DND-41 (cell line): ENCODE measurements around the gene SCN10A.

Experiments
- ATAC-seq: fragments of 200-7000 bp; cut with Tn5 transposase; 3 replicates; pipeline ENCODE4 v1.9.1; 2021; ENCODE audit warnings: low read depth; ENCODE audit not compliant: insufficient read depth
- DNase-seq: peaks from one replicate; pipeline ENCODE4 v3.0.0-alpha.2; 2020
- H2AFZ ChIP-seq: 2 replicates; pipeline ENCODE4 v1.6.0; 2012; ENCODE audit warnings: low read depth, low read length
- H3K27ac ChIP-seq: 2 replicates; pipeline ENCODE4 v1.5.1; 2012; ENCODE audit warnings: low read length, inconsistent platforms
- H3K27me3 ChIP-seq: fragments of 200-600 bp; sonication (generic); 2 replicates; pipeline ENCODE4 v1.6.0; 2012; ENCODE audit warnings: low read length, mild to moderate bottlenecking, inconsistent platforms; ENCODE audit not compliant: insufficient read depth, poor library complexity
- H3K36me3 ChIP-seq: 2 replicates; pipeline ENCODE4 v1.5.1; 2012; ENCODE audit warnings: low read length, inconsistent platforms; ENCODE audit not compliant: insufficient read depth
- H3K4me1 ChIP-seq: 2 replicates; pipeline ENCODE4 v1.5.1; 2012; ENCODE audit warnings: mild to moderate bottlenecking, low read length; ENCODE audit not compliant: insufficient read depth
- H3K4me2 ChIP-seq: 2 replicates; pipeline ENCODE4 v1.6.0; 2012; ENCODE audit warnings: mild to moderate bottlenecking, moderate library complexity, low read length, inconsistent platforms; ENCODE audit not compliant: insufficient read depth
- H3K4me3 ChIP-seq, 2 experiments: fragments of 200-600 bp in 1 of 2; shearing (Covaris generic) in 1 of 2; 2 replicates each; pipeline ENCODE4 v1.5.1; 2012 to 2016; ENCODE audit warnings: inconsistent platforms in 2 of 2, low read length in 2 of 2, mild to moderate bottlenecking in 2 of 2, low read depth in 1 of 2, moderate library complexity in 1 of 2
- H3K79me2 ChIP-seq: 2 replicates; pipeline ENCODE4 v1.6.0; 2012; ENCODE audit warnings: low read length, inconsistent platforms; ENCODE audit not compliant: insufficient read depth
- H3K9ac ChIP-seq: 2 replicates; pipeline ENCODE4 v1.6.0; 2012; ENCODE audit warnings: low read depth, mild to moderate bottlenecking, inconsistent platforms, low read length, moderate library complexity
- H3K9me3 ChIP-seq: 2 replicates; pipeline ENCODE4 v1.5.1; 2012; ENCODE audit warnings: low read length, moderate library complexity, mild to moderate bottlenecking, inconsistent platforms; ENCODE audit not compliant: insufficient read depth, severe bottlenecking
- H4K20me1 ChIP-seq: 2 replicates; pipeline ENCODE4 v1.6.0; 2012; ENCODE audit warnings: low read length; ENCODE audit not compliant: insufficient read depth
- CTCF ChIP-seq: IDR thresholded peaks from 2 replicates; pipeline ENCODE4 v1.5.1; 2012; ENCODE audit warnings: borderline replicate concordance, low read length, moderate library complexity, mild to moderate bottlenecking; ENCODE audit not compliant: poor library complexity, severe bottlenecking; ENCODE audit errors: extremely low read depth
- EZH2 ChIP-seq: IDR thresholded peaks from 3 replicates; pipeline ENCODE4 v1.6.1; 2012; ENCODE audit warnings: borderline replicate concordance, low read depth, mild to moderate bottlenecking, moderate library complexity, low read length, inconsistent platforms; ENCODE audit not compliant: severe bottlenecking

Gene SCN10A

DNA sequence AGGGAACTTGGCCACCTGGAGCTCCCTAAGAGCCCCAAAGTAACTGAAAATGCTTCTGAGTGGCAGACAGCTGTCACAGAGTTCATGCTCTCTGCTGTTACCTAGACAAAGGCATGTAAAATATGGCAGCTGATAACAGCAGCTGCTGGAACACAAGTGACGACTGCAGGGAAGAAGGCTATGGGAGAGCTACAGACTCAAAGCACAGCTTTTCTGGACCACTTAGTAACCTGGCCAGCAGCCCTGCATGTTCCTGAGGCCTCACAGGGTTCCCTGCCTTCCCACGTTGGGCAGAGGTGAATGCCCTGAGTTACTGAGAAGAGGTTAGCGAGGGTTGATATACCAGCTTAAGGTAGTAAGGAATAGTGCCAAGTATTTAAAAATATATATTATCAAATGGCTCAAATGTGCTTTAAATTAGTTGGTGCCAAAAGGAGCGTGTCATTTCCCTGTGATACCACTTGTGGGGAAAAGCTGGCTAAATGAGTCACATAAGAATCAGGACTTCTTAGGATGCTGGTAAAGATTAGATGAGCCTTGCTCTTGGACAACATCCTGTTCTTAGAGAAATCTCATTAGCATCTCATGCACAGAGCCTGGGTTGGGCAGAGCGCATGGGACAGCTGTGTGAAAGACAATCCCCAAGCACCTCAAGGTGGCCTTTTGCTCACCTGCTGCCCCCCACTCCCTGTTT is 90.1 kb downstream of the SCN10A start:
- Histone ChIP-seq H3K4me2 (no peak overlapping the region), H3K36me3 (no peaks in the 10 kb centered on the region), H3K79me2 (no peaks in the 10 kb centered on the region), H3K4me3 (no peak overlapping the region), H2AFZ (no peak overlapping the region), H4K20me1 (no peaks in the 10 kb centered on the region), H3K9me3 (no peaks in the 10 kb centered on the region), H3K27ac (no peak overlapping the region), H3K4me1 (no peaks in the 10 kb centered on the region), H3K27me3 (no peaks in the 10 kb centered on the region), H3K9ac (no peak overlapping the region)
- ATAC-seq (no peak), DNase-seq (no peak)
- TF ChIP-seq CTCF (no peak), EZH2 (no peak)

DNA sequence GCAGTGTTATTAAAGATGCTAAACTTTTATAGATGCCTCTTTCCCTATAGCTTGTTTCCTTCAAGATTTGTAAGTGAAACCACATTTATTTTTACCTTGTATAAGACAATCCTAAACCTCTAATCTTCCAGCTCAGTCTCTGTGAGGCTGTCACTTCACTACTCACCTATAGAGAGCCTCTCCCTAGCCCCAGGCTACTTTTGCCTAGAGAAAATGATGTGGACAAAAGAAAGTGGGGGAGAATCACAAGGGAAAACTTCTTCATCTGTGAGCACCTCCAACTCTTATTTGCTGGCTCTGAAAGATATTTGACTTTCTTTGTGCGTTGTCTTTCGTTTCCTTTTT is 91.7 kb downstream of the SCN10A start:
- H3K4me2 ChIP-seq, result no peak overlapping the region
- H2AFZ ChIP-seq, result no peak overlapping the region
- no peaks in the 10 kb centered on the region for H3K36me3 ChIP-seq
- no peak overlapping the region for H3K9ac ChIP-seq
- H4K20me1 ChIP-seq, result no peaks in the 10 kb centered on the region
- no peak for TF ChIP-seq CTCF
- no peak for TF ChIP-seq EZH2
- H3K79me2 ChIP-seq, result no peaks in the 10 kb centered on the region
- no peak for ATAC-seq
- DNase-seq, result no peak
- H3K27me3 ChIP-seq, result no peaks in the 10 kb centered on the region
- H3K4me1 ChIP-seq, result no peaks in the 10 kb centered on the region
- H3K4me3 ChIP-seq, result no peak overlapping the region
- no peak overlapping the region for H3K27ac ChIP-seq
- H3K9me3 ChIP-seq, result no peaks in the 10 kb centered on the region

DNA sequence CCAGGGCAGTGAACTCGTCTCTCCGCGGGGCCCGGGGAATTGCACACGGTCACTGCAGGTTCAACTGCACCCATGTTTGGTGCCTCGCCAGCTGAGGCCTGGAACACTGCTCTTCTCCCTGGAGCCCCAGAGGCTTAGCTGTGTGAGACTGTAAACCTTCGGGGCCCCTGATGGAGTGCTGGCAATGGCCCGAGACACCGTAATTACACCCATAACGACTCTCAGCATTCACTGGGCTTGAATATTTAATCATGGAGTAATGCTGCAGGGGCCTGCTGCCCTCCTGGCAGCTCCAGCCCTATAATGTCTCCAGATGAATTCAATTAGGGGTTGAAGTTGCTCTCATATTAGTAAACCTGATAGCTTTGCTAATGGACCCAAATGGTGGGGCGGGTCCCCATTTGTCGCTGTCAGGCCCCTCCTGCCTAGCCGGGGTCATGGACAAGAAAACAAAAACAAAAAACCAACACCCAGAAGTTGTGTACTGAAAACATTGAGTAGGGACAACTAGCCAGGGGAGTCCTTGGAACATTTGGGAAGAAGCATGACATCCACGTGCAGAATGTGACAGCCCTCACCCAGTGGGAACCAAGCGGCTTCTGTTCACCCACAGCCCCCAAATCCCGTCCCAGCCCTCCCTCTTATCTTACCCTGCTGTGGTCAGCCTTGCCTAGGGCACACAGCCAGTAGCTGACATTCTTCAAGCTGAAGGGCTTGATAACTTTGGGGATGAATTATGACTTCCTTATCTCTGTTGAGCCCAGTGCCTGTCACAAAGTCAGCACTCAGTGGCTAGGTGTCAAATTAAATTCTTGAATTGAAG is 92.2 kb downstream of the SCN10A start:
- H3K27me3 ChIP-seq, result no peaks in the 10 kb centered on the region
- DNase-seq (no peak), ATAC-seq (no peak)
- no peak overlapping the region for H3K4me3 ChIP-seq
- no peak overlapping the region for H2AFZ ChIP-seq
- no peak for TF ChIP-seq CTCF
- TF ChIP-seq EZH2, result no peak
- H3K9ac ChIP-seq, result no peak overlapping the region
- H4K20me1 ChIP-seq, result no peaks in the 10 kb centered on the region
- H3K4me2 ChIP-seq, result no peak overlapping the region
- H3K4me1 ChIP-seq, result no peaks in the 10 kb centered on the region
- H3K9me3 ChIP-seq, result no peaks in the 10 kb centered on the region
- H3K27ac ChIP-seq, result no peak overlapping the region
- H3K36me3 ChIP-seq, result no peaks in the 10 kb centered on the region
- no peaks in the 10 kb centered on the region for H3K79me2 ChIP-seq
